Mammary epithelial cell (primary cell): ENCODE results near the gene IGLL1.

Source experiments
- EZH2 ChIP-seq: IDR thresholded peaks from 2 replicates; pipeline ENCODE4 v1.6.1; 2012; ENCODE audit warnings: low read length, inconsistent platforms, borderline replicate concordance
- TF ChIP-seq, protein P1 (sequence below), 2 donors: IDR thresholded peaks in 1 of 2; conservative IDR thresholded peaks in 1 of 2; 2 replicates each; pipeline ENCODE4 v1.5.1; 2011 to 2012; ENCODE audit warnings: inconsistent platforms in 2 of 2, low read length in 2 of 2, mild to moderate bottlenecking in 2 of 2, control low read depth in 1 of 2, low read depth in 1 of 2; ENCODE audit not compliant: insufficient read depth in 1 of 2; ENCODE audit errors: extremely low read depth in 1 of 2

DNA sequence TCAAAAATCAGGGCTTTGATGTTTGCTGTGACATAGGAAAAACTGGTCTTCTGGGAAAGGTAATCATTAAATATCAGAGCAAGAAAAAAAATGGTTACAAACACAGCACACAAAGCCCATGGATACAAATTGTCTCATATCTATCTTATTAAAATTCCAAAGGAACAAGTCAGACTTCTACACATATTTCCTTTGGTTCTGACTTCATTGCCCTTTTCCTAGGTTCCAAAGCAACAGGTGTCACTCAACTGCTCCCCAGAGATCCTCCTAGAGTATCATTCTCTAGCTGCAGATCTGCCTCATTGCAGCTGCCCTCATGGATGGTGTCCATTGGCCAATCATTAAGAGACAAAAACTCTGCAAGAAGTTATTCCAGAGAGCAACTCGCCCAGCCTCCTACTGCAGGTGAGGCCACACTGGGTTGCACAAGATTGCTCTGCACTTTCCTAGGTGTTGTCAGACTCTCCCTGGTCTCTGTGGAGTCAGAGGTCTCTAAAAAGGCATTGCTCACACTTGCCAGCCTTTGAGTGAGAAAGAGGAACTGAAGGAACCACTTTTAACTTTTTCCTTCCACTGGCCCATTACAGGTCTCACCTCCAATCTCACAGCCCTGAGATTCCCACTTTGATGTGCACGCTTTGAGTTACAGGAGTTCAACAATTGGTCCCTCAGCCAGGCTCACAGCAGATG is 46.3 kb upstream of the IGLL1 start:
- TF ChIP-seq, protein P1, sequence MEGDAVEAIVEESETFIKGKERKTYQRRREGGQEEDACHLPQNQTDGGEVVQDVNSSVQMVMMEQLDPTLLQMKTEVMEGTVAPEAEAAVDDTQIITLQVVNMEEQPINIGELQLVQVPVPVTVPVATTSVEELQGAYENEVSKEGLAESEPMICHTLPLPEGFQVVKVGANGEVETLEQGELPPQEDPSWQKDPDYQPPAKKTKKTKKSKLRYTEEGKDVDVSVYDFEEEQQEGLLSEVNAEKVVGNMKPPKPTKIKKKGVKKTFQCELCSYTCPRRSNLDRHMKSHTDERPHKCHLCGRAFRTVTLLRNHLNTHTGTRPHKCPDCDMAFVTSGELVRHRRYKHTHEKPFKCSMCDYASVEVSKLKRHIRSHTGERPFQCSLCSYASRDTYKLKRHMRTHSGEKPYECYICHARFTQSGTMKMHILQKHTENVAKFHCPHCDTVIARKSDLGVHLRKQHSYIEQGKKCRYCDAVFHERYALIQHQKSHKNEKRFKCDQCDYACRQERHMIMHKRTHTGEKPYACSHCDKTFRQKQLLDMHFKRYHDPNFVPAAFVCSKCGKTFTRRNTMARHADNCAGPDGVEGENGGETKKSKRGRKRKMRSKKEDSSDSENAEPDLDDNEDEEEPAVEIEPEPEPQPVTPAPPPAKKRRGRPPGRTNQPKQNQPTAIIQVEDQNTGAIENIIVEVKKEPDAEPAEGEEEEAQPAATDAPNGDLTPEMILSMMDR (conservative IDR thresholded peaks at IDR 0.05 in 1 of 2, IDR thresholded peaks at IDR 0.05 in 1 of 2; ENCODE audit: extremely low read depth in 1 of 2, insufficient read depth in 1 of 2, low read depth in 1 of 2, low read length in 2 of 2), result no peak
- no peak for TF ChIP-seq EZH2
